Measurements from ENCODE around the gene DCUN1D1. TPM values are rescaled to one million over a fixed set of nuclear protein-coding genes. Genes with fewer than 3 reads are reported as not detected.

DCUN1D1 gene
- polyA plus RNA-seq, 3 donors: 6.1 to 37.6 (median 26.9) TPM

GRCh38 chr3:182989566-182989965 is 9.2 kb upstream of the DCUN1D1 start:
- no peak for TF ChIP-seq CTCF (IDR thresholded peaks at IDR 0.05)
- no peak overlapping the region for H3K4me3 Mint-ChIP-seq
- H3K9me3 ChIP-seq (replicated peaks in 1 of 2; ENCODE audit: control insufficient read depth in 1 of 2, insufficient read depth in 1 of 2, low read length in 2 of 2): peaks cover 0 to 2% of the 10 kb centered on the region in 2 donors
- no peak overlapping the region for H3K27ac ChIP-seq (ENCODE audit: low read depth in 1 of 2, low read length in 2 of 2)
- H3K9ac ChIP-seq (ENCODE audit: insufficient read depth, low read length, poor library complexity, severe bottlenecking): no peak overlapping the region
- H3K36me3 Mint-ChIP-seq: no peaks in the 10 kb centered on the region
- no peaks in the 10 kb centered on the region for H3K36me3 ChIP-seq (replicated peaks in 1 of 2; ENCODE audit: control insufficient read depth in 1 of 2, insufficient read depth in 2 of 2, low read length in 2 of 2)
- no peak overlapping the region for H3K4me2 ChIP-seq (replicated peaks; ENCODE audit: extremely low read depth, low read length, poor library complexity, severe bottlenecking)
- no peak overlapping the region for H3K4me3 ChIP-seq (replicated peaks in 1 of 3; ENCODE audit: low read depth in 2 of 3, low read length in 3 of 3)
- no peaks in the 10 kb centered on the region for H3K4me1 Mint-ChIP-seq
- H3K79me2 ChIP-seq (ENCODE audit: insufficient read depth, low read length): no peaks in the 10 kb centered on the region
- peaks cover 0 to 8% (median 0%) of the 10 kb centered on the region in 3 donors for H3K27me3 Mint-ChIP-seq (ENCODE audit: low read depth in 3 of 3)
- H3K27ac Mint-ChIP-seq: no peak overlapping the region
- H3K4me1 ChIP-seq (ENCODE audit: control insufficient read depth in 1 of 2, insufficient read depth in 2 of 2, low read length in 2 of 2): no peaks in the 10 kb centered on the region
- peaks cover 0 to 12% (median 0%) of the 10 kb centered on the region in 7 donors for H3K9me3 Mint-ChIP-seq
- intact Hi-C loops (cut with micrococcal nuclease): no loop called here
- no peak overlapping the region for H2AFZ ChIP-seq (ENCODE audit: insufficient read depth, low read depth, low read length, poor library complexity, severe bottlenecking)
- no peaks in the 10 kb centered on the region for H3K27me3 ChIP-seq (ENCODE audit: control insufficient read depth in 2 of 2, insufficient read depth in 2 of 2, low read length in 2 of 2)
- WGBS (ENCODE audit: insufficient coverage): 100% methylated on average over 1 of the region's 3 CpGs
- no peaks in the 10 kb centered on the region for H4K20me1 ChIP-seq (ENCODE audit: insufficient read depth, low read length)
- no peak for DNase-seq

- Mint-ChIP-seq H3K4me3 (no peak overlapping the region), H3K9me3 (no peaks in the 10 kb centered on the region), H3K27ac (no peak overlapping the region), H3K27me3 (ENCODE audit: low read depth in 3 of 3) (peaks cover 0 to 8% (median 0%) of the 10 kb centered on the region in 3 donors), H3K4me1 (peaks cover 5% of the 10 kb centered on the region), H3K36me3 (no peaks in the 10 kb centered on the region)
- H3K9ac ChIP-seq (ENCODE audit: insufficient read depth, low read length, poor library complexity, severe bottlenecking): no peak overlapping the region
- H2AFZ ChIP-seq (ENCODE audit: insufficient read depth, low read depth, low read length, poor library complexity, severe bottlenecking): no peak overlapping the region
- no peak overlapping the region for H3K4me2 ChIP-seq (replicated peaks; ENCODE audit: extremely low read depth, low read length, poor library complexity, severe bottlenecking)
- H3K4me1 ChIP-seq (ENCODE audit: control insufficient read depth in 1 of 2, insufficient read depth in 2 of 2, low read length in 2 of 2): peaks cover 2 to 3% of the 10 kb centered on the region in 2 donors
- WGBS (ENCODE audit: insufficient coverage): 98% methylated on average over 5 of the region's 6 CpGs
- intact Hi-C loops (cut with micrococcal nuclease): no loop called here
- TF ChIP-seq CTCF (IDR thresholded peaks at IDR 0.05): no peak
- no peak for DNase-seq
- H3K79me2 ChIP-seq (ENCODE audit: insufficient read depth, low read length): no peaks in the 10 kb centered on the region
- no peaks in the 10 kb centered on the region for H3K27me3 ChIP-seq (ENCODE audit: control insufficient read depth in 2 of 2, insufficient read depth in 2 of 2, low read length in 2 of 2)
- H3K4me3 ChIP-seq (replicated peaks in 1 of 3; ENCODE audit: low read depth in 2 of 3, low read length in 3 of 3): no peak overlapping the region
- no peaks in the 10 kb centered on the region for H4K20me1 ChIP-seq (ENCODE audit: insufficient read depth, low read length)
- H3K27ac ChIP-seq (ENCODE audit: low read depth in 1 of 2, low read length in 2 of 2): no peak overlapping the region
- H3K36me3 ChIP-seq (replicated peaks in 1 of 2; ENCODE audit: control insufficient read depth in 1 of 2, insufficient read depth in 2 of 2, low read length in 2 of 2): no peaks in the 10 kb centered on the region
- no peaks in the 10 kb centered on the region for H3K9me3 ChIP-seq (replicated peaks in 1 of 2; ENCODE audit: control insufficient read depth in 1 of 2, insufficient read depth in 1 of 2, low read length in 2 of 2)
Measured at GRCh38 chr3:182986021-182986420, 5.7 kb upstream of the DCUN1D1 start.

Measured in CD14-positive monocyte (primary cell).